Tracheal epithelial cell (primary cell): Measurements from ENCODE around the gene LRRK2. TPM values are rescaled to one million over a fixed set of nuclear protein-coding genes. Genes with fewer than 3 reads are reported as not detected.

Experiments used
- total RNA-seq: library from RNA; depleted of rRNA; stranded (reverse); fragments of >200 nt; gene quantifications from 2 replicates; pipeline ENCODE4 v1.2.1, GENCODE V29; 2014

LRRK2 gene
- 0.96 and 1.1 TPM in 2 replicates for total RNA-seq

DNA sequence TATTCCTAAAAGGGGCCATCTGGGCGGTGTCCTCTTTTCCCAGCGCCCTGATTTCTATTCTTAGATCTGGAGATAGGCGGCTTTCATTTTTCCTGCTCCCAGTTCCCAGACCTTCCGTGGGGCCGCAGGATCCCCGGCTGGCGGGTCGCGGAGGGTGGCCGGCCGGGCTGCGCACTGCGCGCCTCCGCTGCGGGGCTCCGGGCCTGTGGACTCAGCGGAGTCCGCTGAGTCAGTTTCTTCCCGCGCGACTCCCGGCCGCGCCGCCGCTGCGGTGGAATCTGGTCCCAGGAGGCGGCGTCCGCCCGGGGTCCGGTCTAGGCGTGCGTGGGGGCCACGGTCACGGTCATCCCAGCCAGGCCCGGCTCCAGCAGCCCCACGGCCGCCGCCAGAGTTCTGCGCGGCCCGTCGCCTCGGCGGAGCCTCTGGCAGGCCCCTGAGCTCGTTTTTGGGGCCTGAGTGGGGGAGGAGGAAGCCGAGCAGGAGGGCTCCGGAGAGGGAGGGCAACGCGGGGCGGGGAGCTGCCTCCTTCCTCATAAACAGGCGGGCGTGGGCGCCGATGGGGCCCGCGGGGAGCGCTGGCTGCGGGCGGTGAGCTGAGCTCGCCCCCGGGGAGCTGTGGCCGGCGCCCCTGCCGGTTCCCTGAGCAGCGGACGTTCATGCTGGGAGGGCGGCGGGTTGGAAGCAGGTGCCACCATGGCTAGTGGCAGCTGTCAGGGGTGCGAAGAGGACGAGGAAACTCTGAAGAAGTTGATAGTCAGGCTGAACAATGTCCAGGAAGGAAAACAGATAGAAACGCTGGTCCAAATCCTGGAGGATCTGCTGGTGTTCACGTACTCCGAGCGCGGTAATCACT is at the start of gene LRRK2:
Gene LRRK2, plus strand, starts transcription at position 559 of the 853 bp plus-strand sequence. Its CDS starts 135 bp downstream, at position 694.

Other genes with a start within 250 kb of the LRRK2 start
- 7.0 and 7.5 TPM in 2 replicates for gene SLC2A13, start 118.9 kb upstream of the LRRK2 start, total RNA-seq